HG03045 (cell line): ENCODE measurements around the gene SCYGR2.
A peak's percentile ranks its signal among the peaks of the same experiment; 100 is the strongest.
"Not testable (repeated sequence)": the region's sequence is repeated elsewhere in the genome, so short reads cannot be mapped to it uniquely, and the experiment has no call there.

Source experiments
- ATAC-seq: cut with Tn5 transposase; IDR thresholded peaks from one replicate; pipeline ENCODE4 v1.9.1; 2021; ENCODE audit warnings: mild to moderate bottlenecking, moderate library complexity; ENCODE audit not compliant: unreplicated experiment

SCYGR2 gene

GRCh38 chr2:227598835-227599503 is at the start of gene SCYGR2:
SCYGR2 (plus strand) TSS chr2:227598893; CDS start chr2:227598893, 0 bp downstream.
- ATAC-seq = not testable (repeated sequence)

GRCh38 chr2:227551836-227552235 is 46.9 kb upstream of the SCYGR2 start:
- no peak for ATAC-seq

GRCh38 chr2:227562581-227562980 is 36.1 kb upstream of the SCYGR2 start:
- no peak for ATAC-seq

GRCh38 chr2:227565080-227565479 is 33.6 kb upstream of the SCYGR2 start:
- ATAC-seq = no peak

GRCh38 chr2:227566012-227566411 is 32.7 kb upstream of the SCYGR2 start:
- no peak for ATAC-seq

- no peak for ATAC-seq
Observed at GRCh38 chr2:227568852-227569169, 29.9 kb upstream of the SCYGR2 start.

GRCh38 chr2:227570615-227571014 is 28.1 kb upstream of the SCYGR2 start:
- no peak for ATAC-seq

- ATAC-seq = no peak
Observed at GRCh38 chr2:227576110-227576509, 22.6 kb upstream of the SCYGR2 start.

GRCh38 chr2:227576812-227577211 is 21.9 kb upstream of the SCYGR2 start:
- ATAC-seq = no peak

GRCh38 chr2:227577555-227577954 is 21.1 kb upstream of the SCYGR2 start:
- ATAC-seq = no peak

- ATAC-seq = no peak
Observed at GRCh38 chr2:227578642-227579041, 20.1 kb upstream of the SCYGR2 start.

GRCh38 chr2:227579791-227580190 is 18.9 kb upstream of the SCYGR2 start:
- no peak for ATAC-seq

- ATAC-seq = no peak
Observed at GRCh38 chr2:227582369-227582768, 16.3 kb upstream of the SCYGR2 start.

- peak; percentile 60 for ATAC-seq
Observed at GRCh38 chr2:227592694-227593387, 5.9 kb upstream of the SCYGR2 start.

- ATAC-seq = no peak
Observed at GRCh38 chr2:227595797-227596196, 2.9 kb upstream of the SCYGR2 start.

GRCh38 chr2:227597036-227597435 is 1.7 kb upstream of the SCYGR2 start:
- no peak for ATAC-seq

- no peak for ATAC-seq
Observed at GRCh38 chr2:227597998-227598397, 695 bp upstream of the SCYGR2 start.

- no peak for ATAC-seq
Observed at GRCh38 chr2:227602358-227602757, 3.7 kb downstream of the SCYGR2 start.

- ATAC-seq = no peak
Observed at GRCh38 chr2:227606476-227606875, 7.8 kb downstream of the SCYGR2 start.

- ATAC-seq = no peak
Observed at GRCh38 chr2:227607941-227608340, 9.2 kb downstream of the SCYGR2 start.

- no peak for ATAC-seq
Observed at GRCh38 chr2:227608561-227609338, 10.1 kb downstream of the SCYGR2 start.

- ATAC-seq = no peak
Observed at GRCh38 chr2:227610123-227610522, 11.4 kb downstream of the SCYGR2 start.
